Activated CD8-positive, alpha-beta memory T cell treated with anti-CD3 and anti-CD28 coated beads, Interleukin-2, amount 50 U/mL, for 1 hour (primary cell): ENCODE measurements around the gene CHN2.
A peak's percentile ranks its signal among the peaks of the same experiment; 100 is the strongest.

Source experiments
- DNase-seq: peaks from one replicate; pipeline ENCODE4 v3.0.0-alpha.2; 2020; ENCODE audit errors: extremely low read depth

CHN2 gene

GRCh38 chr7:29397398-29397797 lies 202.8 kb downstream of the CHN2 start:
- DNase-seq, result no peak

- no peak for DNase-seq
Observed at GRCh38 chr7:29398011-29398410, 203.4 kb downstream of the CHN2 start.

- DNase-seq, result no peak
Observed at GRCh38 chr7:29400437-29400836, 205.9 kb downstream of the CHN2 start.

GRCh38 chr7:29401769-29402168 lies 207.2 kb downstream of the CHN2 start:
- no peak for DNase-seq

- DNase-seq, result no peak
Observed at GRCh38 chr7:29405891-29406290, 211.3 kb downstream of the CHN2 start.

- DNase-seq, result no peak
Observed at GRCh38 chr7:29406366-29406765, 211.8 kb downstream of the CHN2 start.

GRCh38 chr7:29408841-29409243 lies 214.3 kb downstream of the CHN2 start:
- peak; percentile 11 for DNase-seq

- DNase-seq, result no peak
Observed at GRCh38 chr7:29410996-29411395, 216.4 kb downstream of the CHN2 start.

- no peak for DNase-seq
Observed at GRCh38 chr7:29412912-29413311, 218.3 kb downstream of the CHN2 start.

- DNase-seq, result no peak
Observed at GRCh38 chr7:29413626-29414136, 219.1 kb downstream of the CHN2 start.

- DNase-seq, result no peak
Observed at GRCh38 chr7:29414216-29414615, 219.6 kb downstream of the CHN2 start.

- DNase-seq, result no peak
Observed at GRCh38 chr7:29415215-29415614, 220.6 kb downstream of the CHN2 start.

GRCh38 chr7:29416276-29416937 lies 221.8 kb downstream of the CHN2 start:
- no peak for DNase-seq

GRCh38 chr7:29416938-29417305 lies 222.3 kb downstream of the CHN2 start:
- no peak for DNase-seq

- DNase-seq, result no peak
Observed at GRCh38 chr7:29418056-29418455, 223.5 kb downstream of the CHN2 start.

- DNase-seq, result no peak
Observed at GRCh38 chr7:29418651-29419050, 224.1 kb downstream of the CHN2 start.

- DNase-seq, result no peak
Observed at GRCh38 chr7:29420011-29420410, 225.4 kb downstream of the CHN2 start.

- no peak for DNase-seq
Observed at GRCh38 chr7:29421010-29421956, 226.7 kb downstream of the CHN2 start.

- no peak for DNase-seq
Observed at GRCh38 chr7:29422829-29423228, 228.3 kb downstream of the CHN2 start.

- no peak for DNase-seq
Observed at GRCh38 chr7:29424295-29424983, 229.9 kb downstream of the CHN2 start.

- DNase-seq, result no peak
Observed at GRCh38 chr7:29424984-29425309, 230.4 kb downstream of the CHN2 start.

GRCh38 chr7:29426587-29426986 lies 232.0 kb downstream of the CHN2 start:
- DNase-seq, result no peak

- no peak for DNase-seq
Observed at GRCh38 chr7:29429401-29429800, 234.8 kb downstream of the CHN2 start.
